GM18951 (cell line): ENCODE data around the gene DTWD1.
"Not testable (repeated sequence)": the region's sequence is repeated elsewhere in the genome, so short reads cannot be mapped to it uniquely, and the experiment has no call there.

Source experiments
- POLR2A ChIP-seq: IDR thresholded peaks from 4 replicates; pipeline ENCODE4 v1.6.1; 2011; ENCODE audit warnings: mild to moderate bottlenecking; ENCODE audit not compliant: insufficient read length, insufficient read depth; ENCODE audit errors: extremely low read depth
- in situ Hi-C: fragments of 300-500 bp; cut with MboI; formaldehyde crosslinking; loops from one replicate; pipeline ENCODE4 v1.12.0; 2022; ENCODE audit warnings: low sequenced_read_pairs, mixed read lengths, inconsistent platforms; ENCODE audit not compliant: unreplicated experiment

The DTWD1 gene

GRCh38 chr15:49624056-49624455 is 3.2 kb downstream of the DTWD1 start:
- TF ChIP-seq POLR2A = no peak
- in situ Hi-C loops = no loop called here

GRCh38 chr15:49625460-49626036 is 4.7 kb downstream of the DTWD1 start:
- in situ Hi-C loops = no loop called here

GRCh38 chr15:49627407-49627877 is 6.6 kb downstream of the DTWD1 start:
- no peak for TF ChIP-seq POLR2A
- in situ Hi-C loops = no loop called here

More at GRCh38 chr15:49625460-49626036, 4.7 kb downstream of the DTWD1 start:
- TF ChIP-seq POLR2A = no peak

GRCh38 chr15:49628379-49628778 is 7.5 kb downstream of the DTWD1 start:
- in situ Hi-C loops = no loop called here
- no peak for TF ChIP-seq POLR2A

GRCh38 chr15:49637857-49638256 is 17.0 kb downstream of the DTWD1 start:
- TF ChIP-seq POLR2A = no peak
- in situ Hi-C loops = no loop called here

- no peak for TF ChIP-seq POLR2A
Measured at GRCh38 chr15:49644364-49644794, 23.5 kb downstream of the DTWD1 start.

GRCh38 chr15:49645277-49645676 is 24.4 kb downstream of the DTWD1 start:
- TF ChIP-seq POLR2A = no peak
- in situ Hi-C loops = no loop called here

More at GRCh38 chr15:49644364-49644794, 23.5 kb downstream of the DTWD1 start:
- in situ Hi-C loops = no loop called here

- no peak for TF ChIP-seq POLR2A
- in situ Hi-C loops = no loop called here
Measured at GRCh38 chr15:49645941-49646340, 25.1 kb downstream of the DTWD1 start.

GRCh38 chr15:49646891-49647290 is 26.0 kb downstream of the DTWD1 start:
- TF ChIP-seq POLR2A = no peak
- in situ Hi-C loops = no loop called here

GRCh38 chr15:49649987-49650386 is 29.1 kb downstream of the DTWD1 start:
- no peak for TF ChIP-seq POLR2A
- in situ Hi-C loops = no loop called here

GRCh38 chr15:49650676-49651075 is 29.8 kb downstream of the DTWD1 start:
- in situ Hi-C loops = no loop called here
- no peak for TF ChIP-seq POLR2A

- in situ Hi-C loops = no loop called here
Measured at GRCh38 chr15:49652922-49653321, 32.1 kb downstream of the DTWD1 start.

GRCh38 chr15:49656734-49657133 is 35.9 kb downstream of the DTWD1 start:
- in situ Hi-C loops = no loop called here
- no peak for TF ChIP-seq POLR2A

More at GRCh38 chr15:49652922-49653321, 32.1 kb downstream of the DTWD1 start:
- no peak for TF ChIP-seq POLR2A

GRCh38 chr15:49664716-49665115 is 43.9 kb downstream of the DTWD1 start:
- in situ Hi-C loops = no loop called here
- no peak for TF ChIP-seq POLR2A

- in situ Hi-C loops = not testable (repeated sequence)
Measured at GRCh38 chr15:49666486-49666885, 45.6 kb downstream of the DTWD1 start.
